Smooth muscle cell (in vitro differentiated cells): ENCODE measurements around the gene INO80. TPM values are rescaled to one million over a fixed set of nuclear protein-coding genes. Genes with fewer than 3 reads are reported as not detected.

Experiments
- DNase-seq: peaks from one replicate; lab custom pipeline; 2025; ENCODE audit not compliant: unreplicated experiment; lab: John Stamatoyannopoulos, UW
- H2AFZ ChIP-seq: fragments of 200-600 bp; sonication (generic); 2 replicates; pipeline ENCODE4 v1.6.0; 2016; ENCODE audit warnings: antibody characterized with exemption, low read depth, mild to moderate bottlenecking
- H3F3A ChIP-seq: fragments of 200-600 bp; sonication (generic); 2 replicates; pipeline ENCODE4 v1.6.0; 2017; ENCODE audit warnings: antibody characterized with exemption, low read depth
- H3K27ac ChIP-seq: fragments of 200-600 bp; sonication (generic); 2 replicates; pipeline ENCODE4 v1.5.1; 2016; ENCODE audit warnings: low read depth, mild to moderate bottlenecking
- H3K27me3 ChIP-seq: fragments of 200-600 bp; sonication (generic); 2 replicates; pipeline ENCODE4 v1.6.1; 2016; ENCODE audit warnings: low read depth, mild to moderate bottlenecking
- H3K36me3 ChIP-seq: fragments of 200-600 bp; sonication (generic); 2 replicates; pipeline ENCODE4 v1.5.1; 2016; ENCODE audit warnings: low read depth
- H3K4me1 ChIP-seq: fragments of 200-600 bp; sonication (generic); 2 replicates; pipeline ENCODE4 v1.5.1; 2016; ENCODE audit warnings: low read depth
- H3K4me2 ChIP-seq: fragments of 200-600 bp; sonication (generic); 2 replicates; pipeline ENCODE4 v1.6.0; 2016; ENCODE audit warnings: mild to moderate bottlenecking
- H3K4me3 ChIP-seq: fragments of 200-600 bp; sonication (generic); 2 replicates; pipeline ENCODE4 v1.5.1; 2016; ENCODE audit warnings: mild to moderate bottlenecking
- H3K79me2 ChIP-seq: fragments of 200-600 bp; sonication (generic); 2 replicates; pipeline ENCODE4 v1.6.0; 2016; ENCODE audit warnings: low read depth, mild to moderate bottlenecking
- H3K9ac ChIP-seq: fragments of 200-600 bp; sonication (generic); 2 replicates; pipeline ENCODE4 v1.6.0; 2016; ENCODE audit warnings: low read depth
- H3K9me3 ChIP-seq: fragments of 200-600 bp; sonication (generic); replicated peaks from 2 replicates; pipeline ENCODE4 v1.5.1; 2016; ENCODE audit warnings: low read depth
- H4K20me1 ChIP-seq: fragments of 200-600 bp; sonication (generic); 2 replicates; pipeline ENCODE4 v1.6.0; 2016; ENCODE audit warnings: low read depth
- CTCF ChIP-seq: fragments of 200-600 bp; sonication (generic); IDR thresholded peaks from 2 replicates; pipeline ENCODE4 v1.5.1; 2017; ENCODE audit warnings: borderline replicate concordance, mild to moderate bottlenecking, antibody characterized with exemption; ENCODE audit not compliant: insufficient read depth, poor library complexity, severe bottlenecking
- WGBS: methylation state at CpG from one replicate; pipeline ENCODE4 v1.1.7; 2016; ENCODE audit warnings: low lambda C conversion rate; 5-methylcytosine and 5-hydroxymethylcytosine counted together
- polyA plus RNA-seq: library from polyadenylated mRNA; unstranded; fragments of >200 nt; fragmentation: Nextera tagmentation; extraction: Ambion mirVana; gene quantifications from 2 replicates; pipeline ENCODE4 v1.2.1, GENCODE V29; 2016
- total RNA-seq: library from RNA; depleted of rRNA; stranded (reverse); fragments of >200 nt; gene quantifications from 2 replicates; pipeline ENCODE4 v1.2.3, GENCODE V29; 2014

INO80 gene
- total and polyA plus RNA-seq, 2 experiments from 2014 or later, result 4.4 to 8.3 TPM

DNA sequence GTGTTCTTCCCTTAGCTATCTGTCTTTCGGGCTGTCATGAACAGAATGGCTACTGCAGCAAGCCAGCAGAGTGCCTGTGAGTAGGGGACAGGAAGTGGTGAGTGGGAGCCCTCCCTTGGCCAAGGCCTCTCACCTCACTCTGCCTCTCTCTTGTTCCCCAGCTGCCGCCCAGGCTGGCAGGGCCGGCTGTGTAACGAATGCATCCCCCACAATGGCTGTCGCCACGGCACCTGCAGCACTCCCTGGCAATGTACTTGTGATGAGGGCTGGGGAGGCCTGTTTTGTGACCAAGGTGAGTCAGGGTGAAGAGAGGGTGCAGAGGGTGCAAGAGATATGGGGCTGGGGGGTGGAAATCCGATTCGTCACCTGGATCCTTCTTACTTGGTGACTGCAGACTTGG is 183.9 kb downstream of the INO80 start:
- TF ChIP-seq CTCF, result no peak
- WGBS, result 75% methylated on average over 8 of the region's 8 CpGs
- Histone ChIP-seq H3F3A (no peaks in the 10 kb centered on the region), H3K4me1 (peaks cover 37% of the 10 kb centered on the region), H3K9me3 (no peaks in the 10 kb centered on the region), H3K27me3 (peaks cover 72% of the 10 kb centered on the region), H4K20me1 (peaks cover 8% of the 10 kb centered on the region), H3K36me3 (no peaks in the 10 kb centered on the region), H2AFZ (no peak overlapping the region), H3K4me2 (no peak overlapping the region), H3K9ac (no peak overlapping the region), H3K4me3 (no peak overlapping the region), H3K27ac (no peak overlapping the region), H3K79me2 (no peaks in the 10 kb centered on the region)
- no peak for DNase-seq

DNA sequence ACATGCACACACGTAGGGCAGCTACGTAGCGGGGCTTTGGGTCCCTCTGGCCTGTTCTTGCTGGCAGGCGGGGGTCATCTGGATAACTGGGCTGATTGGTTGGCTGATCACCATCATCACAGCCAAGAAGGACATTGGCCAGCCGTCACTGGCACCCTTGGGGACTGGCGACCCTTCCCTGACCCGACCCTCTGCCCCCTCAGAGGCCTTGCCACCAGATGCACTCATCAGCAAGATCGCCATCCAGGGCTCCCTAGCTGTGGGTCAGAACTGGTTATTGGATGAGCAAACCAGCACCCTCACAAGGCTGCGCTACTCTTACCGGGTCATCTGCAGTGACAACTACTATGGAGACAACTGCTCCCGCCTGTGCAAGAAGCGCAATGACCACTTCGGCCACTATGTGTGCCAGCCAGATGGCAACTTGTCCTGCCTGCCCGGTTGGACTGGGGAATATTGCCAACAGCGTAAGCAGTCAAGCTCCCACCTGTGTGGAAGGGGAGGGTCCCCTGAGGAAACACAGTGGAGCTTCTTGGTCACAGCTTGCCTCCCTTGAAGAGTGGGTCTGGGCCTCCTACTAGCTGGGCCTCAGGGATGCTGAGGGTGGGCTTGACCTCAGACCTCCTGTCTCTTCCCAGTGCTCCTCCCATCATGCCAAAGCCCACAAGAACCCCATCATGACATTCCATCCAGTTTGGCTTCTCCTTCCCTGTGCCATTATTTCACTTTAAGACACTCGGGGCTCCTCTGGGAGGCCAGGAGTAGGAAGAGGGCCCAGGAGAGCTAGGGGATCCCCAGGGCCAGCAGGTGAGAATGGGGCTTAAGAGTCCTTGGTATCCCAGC is 184.6 kb downstream of the INO80 start:
- peaks cover 79% of the 10 kb centered on the region for H3K27me3 ChIP-seq

DNA sequence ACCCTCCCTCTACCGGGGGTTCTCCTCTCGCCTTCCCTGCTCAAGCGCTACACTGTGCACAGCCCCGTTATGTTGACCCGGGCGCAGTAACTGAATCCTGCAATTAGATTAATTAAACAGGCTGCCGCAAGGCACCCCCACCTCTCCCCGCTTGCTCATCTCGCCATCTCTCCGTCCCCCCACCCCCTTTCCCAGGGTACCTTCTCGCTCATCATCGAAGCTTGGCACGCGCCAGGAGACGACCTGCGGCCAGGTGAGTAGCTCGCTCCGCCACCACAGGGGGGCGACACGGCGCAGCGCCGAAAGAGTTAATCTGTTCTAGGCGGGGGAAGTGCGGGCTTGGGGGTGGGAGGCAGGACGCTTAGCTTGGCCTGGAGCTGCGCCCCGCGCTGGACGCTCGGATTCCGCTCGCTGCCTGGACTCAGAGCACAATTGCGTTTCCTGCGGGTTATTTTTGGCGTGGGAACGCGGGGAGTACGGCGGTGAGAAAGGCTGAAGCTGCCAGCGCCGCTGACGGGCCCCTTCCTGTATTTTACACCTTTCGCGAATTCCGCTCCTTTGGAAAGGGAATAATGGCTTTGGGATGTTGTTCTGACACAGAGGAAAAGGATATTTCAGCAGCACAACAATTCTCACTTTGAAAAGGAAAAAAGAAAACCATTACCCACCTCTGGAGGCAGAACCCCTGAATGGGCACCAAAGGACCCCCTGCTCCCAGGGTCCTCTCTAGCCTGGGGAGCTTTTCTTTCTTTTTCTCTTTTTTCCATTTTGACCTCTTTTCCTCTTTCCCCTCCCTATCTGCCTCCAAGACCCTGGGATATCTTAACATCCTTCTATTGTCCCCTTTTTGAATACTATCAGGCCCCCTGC is 185.4 kb downstream of the INO80 start:
- peaks cover 8% of the 10 kb centered on the region for H4K20me1 ChIP-seq
- H3K27me3 ChIP-seq, result peaks cover 87% of the 10 kb centered on the region
- peak overlapping the region; percentile 90 for H3K4me2 ChIP-seq
- TF ChIP-seq CTCF, result peak; percentile 52
- H3K27ac ChIP-seq, result no peak overlapping the region
- no peaks in the 10 kb centered on the region for H3K9me3 ChIP-seq
- H3K4me1 ChIP-seq, result peaks cover 47% of the 10 kb centered on the region
- H3K36me3 ChIP-seq, result no peaks in the 10 kb centered on the region
- no peaks in the 10 kb centered on the region for H3F3A ChIP-seq
- no peaks in the 10 kb centered on the region for H3K79me2 ChIP-seq
- WGBS, result 5% methylated on average over 46 of the region's 46 CpGs
- peak overlapping the region; percentile 52 for H3K4me3 ChIP-seq
- no peak for DNase-seq
- H2AFZ ChIP-seq, result no peak overlapping the region
- no peak overlapping the region for H3K9ac ChIP-seq

More for the DNA sequence above, 184.6 kb downstream of the INO80 start:
- H3K27ac ChIP-seq, result no peak overlapping the region
- no peak overlapping the region for H3K9ac ChIP-seq
- no peaks in the 10 kb centered on the region for H3K79me2 ChIP-seq
- H3K4me1 ChIP-seq, result peaks cover 38% of the 10 kb centered on the region
- TF ChIP-seq CTCF, result no peak
- DNase-seq, result no peak
- H3K4me2 ChIP-seq, result no peak overlapping the region
- peak overlapping the region; percentile 52 for H3K4me3 ChIP-seq
- H2AFZ ChIP-seq, result no peak overlapping the region
- H4K20me1 ChIP-seq, result peaks cover 8% of the 10 kb centered on the region
- H3K36me3 ChIP-seq, result no peaks in the 10 kb centered on the region
- H3F3A ChIP-seq, result no peaks in the 10 kb centered on the region
- H3K9me3 ChIP-seq, result no peaks in the 10 kb centered on the region
- 85% methylated on average over 16 of the region's 16 CpGs for WGBS
